HG02763 (cell line): Measurements from ENCODE around the gene C16orf96.

Source experiments
- ATAC-seq: cut with Tn5 transposase; IDR thresholded peaks from one replicate; pipeline ENCODE4 v1.9.1; 2021; ENCODE audit warnings: mild to moderate bottlenecking, moderate library complexity; ENCODE audit not compliant: unreplicated experiment

The C16orf96 gene

DNA sequence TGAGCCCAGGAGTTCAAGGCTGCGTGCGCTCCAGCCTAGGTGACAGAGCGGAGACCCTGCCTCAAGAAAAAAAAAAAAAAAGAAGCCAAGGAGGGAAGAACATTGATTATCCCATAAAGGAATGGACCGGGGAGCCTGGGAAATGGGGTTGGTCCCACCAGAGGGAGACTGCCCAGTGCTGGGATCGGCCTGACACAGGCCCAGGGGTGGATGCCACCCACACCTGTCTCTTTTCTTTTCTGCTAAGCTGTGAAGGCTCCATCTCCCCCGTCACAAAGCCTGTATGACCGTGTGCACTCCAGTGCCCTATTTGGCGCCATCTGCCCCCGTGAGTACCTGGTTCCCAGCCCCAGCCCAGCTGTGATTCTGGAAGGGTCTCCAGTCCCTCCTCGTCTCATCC, 42.9 kb downstream of the C16orf96 start:
- ATAC-seq: no peak

DNA sequence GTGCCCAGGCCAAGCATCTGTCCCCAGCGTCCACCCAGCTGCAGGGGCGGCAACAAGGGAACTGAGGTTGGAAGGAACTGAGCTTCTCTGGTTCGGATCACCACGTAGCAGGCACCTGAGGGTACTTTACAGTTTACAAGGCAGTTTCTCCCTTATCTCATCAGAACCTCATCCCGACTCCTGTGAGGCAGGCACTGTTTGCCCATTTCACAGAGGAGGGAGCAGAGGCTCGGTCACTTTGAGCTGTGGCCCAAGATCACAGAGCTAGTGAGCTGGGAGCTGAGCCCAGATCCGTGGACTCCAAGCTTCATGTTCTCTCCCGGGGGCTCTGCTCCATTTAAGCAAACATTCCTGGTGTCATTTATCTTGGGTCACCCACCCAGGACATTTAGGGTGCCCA, 43.4 kb downstream of the C16orf96 start:
- ATAC-seq: no peak

DNA sequence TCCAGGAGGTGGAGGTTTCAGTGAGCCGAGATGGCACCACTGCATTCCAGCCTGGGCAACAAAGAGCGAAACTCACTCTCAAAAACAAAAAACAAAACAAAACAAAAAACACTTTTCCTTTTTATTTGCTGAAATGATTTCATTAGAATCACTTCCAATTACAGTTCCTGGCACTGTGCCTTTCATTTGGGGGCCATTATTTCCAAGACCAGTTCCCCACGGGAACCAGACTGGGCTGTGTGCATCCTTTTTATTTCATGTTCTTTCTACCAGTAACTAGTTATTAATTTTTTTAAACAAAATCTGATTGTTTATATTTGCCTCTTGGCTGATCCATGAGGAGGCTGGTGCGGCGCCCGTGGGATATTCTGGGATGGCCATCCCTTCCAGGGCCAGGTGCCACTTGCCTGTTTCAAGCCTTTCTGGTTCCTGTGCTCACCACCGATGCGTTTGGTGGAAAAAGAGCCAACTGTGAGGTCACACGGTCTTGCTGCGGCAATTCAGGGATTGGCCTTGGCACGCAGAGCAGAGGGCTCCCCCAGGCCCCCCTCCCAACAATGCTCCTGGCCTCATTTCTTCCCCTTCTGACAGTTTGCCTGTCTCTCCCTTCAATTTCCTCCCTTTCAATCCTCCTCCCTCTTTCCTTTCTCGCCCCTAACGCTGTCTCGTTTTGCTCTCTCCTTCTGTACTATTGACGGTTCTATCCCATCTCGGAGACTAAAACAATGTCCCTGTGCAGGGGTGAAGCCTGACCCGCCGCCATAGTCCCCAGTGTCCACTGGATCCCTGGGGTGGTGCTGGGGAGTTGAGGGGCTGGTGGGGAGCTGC, 45.1 kb downstream of the C16orf96 start:
- ATAC-seq: no peak

DNA sequence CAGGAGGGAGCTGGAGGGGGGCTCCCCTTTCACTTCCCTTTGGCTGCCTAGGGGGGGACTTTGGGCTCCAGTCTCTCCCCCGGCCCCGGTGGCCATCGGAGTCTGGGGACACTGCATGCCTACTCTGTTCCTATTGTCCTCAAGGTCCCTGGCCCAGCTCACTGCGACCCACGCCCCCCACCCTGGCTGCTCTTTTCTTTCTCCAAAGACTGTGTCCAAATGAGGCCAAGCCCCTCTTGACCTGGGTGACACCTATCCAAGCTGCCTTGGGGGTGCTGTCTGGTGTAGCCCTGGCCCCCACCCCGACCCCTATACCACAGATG, 45.7 kb downstream of the C16orf96 start:
- no peak for ATAC-seq

DNA sequence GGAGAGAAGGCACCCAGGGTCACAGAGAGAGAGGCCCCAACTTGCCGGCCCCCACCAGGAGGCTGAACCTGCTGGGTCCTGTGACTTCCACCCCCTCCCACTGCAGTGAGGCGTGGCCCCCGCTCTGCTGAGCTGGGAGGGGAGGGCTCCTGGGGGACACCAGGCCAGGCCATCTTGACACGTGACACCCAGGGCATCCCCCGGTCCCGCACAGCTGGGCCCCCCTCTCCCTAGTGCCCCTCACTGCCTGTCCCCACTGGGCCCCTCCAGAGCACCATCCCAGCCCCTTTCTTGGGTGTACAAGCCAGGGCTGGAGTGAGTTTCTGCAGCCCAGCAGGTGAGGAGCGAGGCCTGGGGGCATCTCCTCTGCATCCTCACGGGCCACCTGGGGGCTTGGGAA, 46.2 kb downstream of the C16orf96 start:
- ATAC-seq: no peak

DNA sequence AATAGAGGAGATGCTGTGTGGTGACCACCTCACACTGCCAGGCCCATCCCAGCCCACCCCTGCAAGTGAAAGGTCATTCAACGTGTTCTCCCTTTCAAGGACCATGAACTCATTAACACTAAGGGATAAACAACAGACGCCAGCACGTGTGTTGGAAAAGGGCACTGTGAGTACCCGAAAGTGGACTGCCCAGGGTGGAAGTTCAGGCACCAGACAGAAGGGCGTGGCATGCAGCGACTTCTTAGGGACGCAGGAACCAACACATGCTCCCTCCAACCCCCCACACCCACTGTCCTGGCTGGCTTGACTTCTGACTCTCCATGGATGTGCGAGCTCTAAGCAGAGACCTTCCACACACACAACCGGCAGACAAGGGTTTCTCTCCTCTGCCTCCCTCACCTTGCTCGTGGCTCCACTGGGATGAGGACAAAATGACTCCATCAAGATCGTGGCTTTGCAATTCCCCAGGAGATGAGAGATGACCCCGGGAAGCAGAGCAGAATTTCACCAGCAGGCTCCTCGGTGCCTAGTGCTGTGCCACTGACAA, 47.6 kb downstream of the C16orf96 start:
- ATAC-seq: no peak

DNA sequence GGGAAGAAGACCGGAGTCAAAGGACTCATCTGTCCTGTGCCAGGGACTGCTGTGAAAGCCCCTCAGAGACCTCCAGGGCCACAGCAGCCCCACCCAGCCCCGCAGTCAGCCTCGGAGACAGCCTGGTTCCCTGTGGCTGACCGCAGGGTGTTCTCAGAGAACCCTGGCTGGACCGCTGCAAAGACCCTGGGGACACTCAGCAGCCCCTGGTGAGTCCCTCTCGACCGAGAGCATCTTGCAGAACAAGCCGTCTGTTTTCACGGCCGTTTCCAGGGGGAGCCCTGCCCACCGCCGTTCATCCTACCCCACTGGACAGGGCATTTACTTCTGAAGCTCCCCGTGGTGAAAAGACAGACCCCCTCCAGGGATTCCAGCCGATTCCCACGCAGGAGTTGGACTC, 48.3 kb downstream of the C16orf96 start:
- ATAC-seq: no peak

DNA sequence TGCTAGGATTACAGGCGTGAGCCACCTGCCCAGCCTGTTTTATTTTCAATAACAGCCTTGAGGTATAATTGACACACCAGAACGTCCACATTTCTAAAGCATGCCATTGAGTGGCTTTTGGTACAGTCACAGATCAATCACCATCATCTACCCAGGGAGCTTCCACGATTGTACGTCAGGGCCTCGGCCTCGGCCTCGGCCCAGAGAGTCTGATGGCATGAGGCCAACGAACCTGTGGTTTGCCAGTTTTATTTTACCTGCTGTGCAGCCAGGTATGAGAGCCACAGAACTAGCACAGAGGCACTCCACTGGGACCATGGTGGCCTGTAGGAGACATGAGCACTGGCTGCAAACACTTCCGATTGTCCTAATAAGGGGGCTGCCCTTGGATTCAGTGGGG, 50.2 kb downstream of the C16orf96 start:
- no peak for ATAC-seq

DNA sequence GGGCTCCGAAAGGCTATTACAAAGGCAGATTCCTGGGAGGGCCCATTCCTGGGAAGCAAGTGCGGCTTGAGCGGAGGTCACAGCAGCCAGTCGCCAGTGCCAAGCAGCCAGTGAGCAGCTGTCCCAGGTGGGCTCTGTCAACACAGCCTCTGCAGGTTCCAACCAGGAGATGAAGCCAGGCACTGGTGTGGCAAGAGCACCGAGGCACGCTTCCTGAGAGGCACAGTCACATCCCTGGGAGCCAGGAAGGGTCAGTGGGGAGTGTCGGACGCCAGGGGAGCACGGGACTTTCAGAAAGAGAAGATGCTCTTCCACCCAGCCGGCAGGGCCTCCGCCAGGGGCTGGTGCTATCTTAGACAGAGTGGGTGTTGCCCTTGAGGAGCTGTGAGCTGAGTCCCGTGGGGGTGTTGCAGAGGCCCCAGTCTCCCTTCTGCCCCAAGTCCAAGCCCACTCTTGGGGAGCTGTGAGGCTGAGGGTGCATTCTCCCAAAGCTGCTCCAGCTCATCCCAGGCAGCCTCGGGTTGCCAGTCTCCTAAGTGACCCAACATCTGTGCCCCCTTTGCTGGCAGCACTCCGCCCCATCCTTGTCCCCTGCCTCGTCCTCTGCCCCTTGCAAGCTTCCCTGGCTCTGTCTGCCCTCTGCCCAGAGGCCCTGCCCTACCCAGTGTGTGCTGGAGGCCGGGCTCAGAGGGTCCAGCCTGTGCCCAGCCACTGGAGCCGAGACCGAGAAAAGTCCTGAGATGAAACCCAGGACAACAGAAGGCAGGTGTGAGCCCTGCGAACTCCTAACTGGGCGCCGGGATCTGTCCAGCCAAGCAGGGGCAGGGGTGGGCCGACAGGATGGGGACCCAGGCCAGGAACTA, 51.9 kb downstream of the C16orf96 start:
- no peak for ATAC-seq

DNA sequence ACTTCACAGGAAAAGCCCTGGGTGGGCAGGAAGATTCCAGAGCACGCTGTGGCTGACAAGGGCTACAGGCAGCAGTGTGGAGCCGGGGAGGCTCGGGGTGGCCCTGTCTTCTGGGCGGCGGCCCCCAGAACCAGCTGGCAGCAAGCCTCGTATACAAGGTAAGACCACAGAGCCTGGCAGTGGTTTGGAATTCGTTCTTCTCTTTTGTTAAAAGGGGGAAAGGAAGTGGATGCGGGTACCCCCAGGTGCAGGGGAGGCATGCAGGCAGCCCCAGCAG, 52.5 kb downstream of the C16orf96 start:
- ATAC-seq: no peak

DNA sequence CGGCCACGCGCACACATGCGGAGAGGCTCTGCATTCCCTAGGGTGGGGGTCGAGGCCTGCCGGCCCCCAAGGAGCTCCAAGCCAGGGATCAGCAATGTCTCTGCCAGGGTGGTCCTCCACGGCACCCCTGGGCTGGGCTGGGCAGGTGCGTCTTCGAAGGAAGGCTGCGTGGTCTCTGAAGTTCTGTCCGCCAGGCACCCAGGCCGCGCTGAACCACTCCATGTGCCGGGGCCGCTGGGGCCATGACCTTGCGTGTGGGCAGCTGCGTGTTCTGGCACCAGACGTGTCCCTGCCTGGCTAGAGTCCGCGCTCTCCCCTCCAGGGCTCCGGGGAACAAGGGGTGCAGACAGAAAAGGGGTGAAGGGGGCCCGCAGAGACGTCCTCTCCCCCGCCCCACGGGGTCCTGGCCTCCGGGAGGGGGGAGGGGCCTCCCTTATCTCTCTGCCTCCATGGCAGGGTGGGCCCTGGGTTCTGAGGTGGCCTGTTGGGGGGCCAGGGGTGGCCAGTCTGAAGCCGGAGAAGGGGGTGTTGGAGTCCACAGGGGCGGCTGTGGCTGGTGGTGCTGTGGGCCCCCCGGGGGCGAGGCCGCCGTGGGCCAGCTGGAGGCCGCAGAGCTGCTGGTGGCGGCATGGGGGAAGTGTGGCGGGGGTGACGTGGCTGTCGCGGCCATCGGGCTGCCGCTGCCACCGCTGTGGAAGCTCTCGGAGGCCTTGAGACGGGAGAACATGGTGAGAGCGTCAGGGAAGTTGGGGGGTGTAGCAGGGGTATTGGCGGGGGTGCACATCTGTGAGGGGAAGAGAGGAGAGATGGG, 53.3 kb downstream of the C16orf96 start:
- ATAC-seq: no peak

DNA sequence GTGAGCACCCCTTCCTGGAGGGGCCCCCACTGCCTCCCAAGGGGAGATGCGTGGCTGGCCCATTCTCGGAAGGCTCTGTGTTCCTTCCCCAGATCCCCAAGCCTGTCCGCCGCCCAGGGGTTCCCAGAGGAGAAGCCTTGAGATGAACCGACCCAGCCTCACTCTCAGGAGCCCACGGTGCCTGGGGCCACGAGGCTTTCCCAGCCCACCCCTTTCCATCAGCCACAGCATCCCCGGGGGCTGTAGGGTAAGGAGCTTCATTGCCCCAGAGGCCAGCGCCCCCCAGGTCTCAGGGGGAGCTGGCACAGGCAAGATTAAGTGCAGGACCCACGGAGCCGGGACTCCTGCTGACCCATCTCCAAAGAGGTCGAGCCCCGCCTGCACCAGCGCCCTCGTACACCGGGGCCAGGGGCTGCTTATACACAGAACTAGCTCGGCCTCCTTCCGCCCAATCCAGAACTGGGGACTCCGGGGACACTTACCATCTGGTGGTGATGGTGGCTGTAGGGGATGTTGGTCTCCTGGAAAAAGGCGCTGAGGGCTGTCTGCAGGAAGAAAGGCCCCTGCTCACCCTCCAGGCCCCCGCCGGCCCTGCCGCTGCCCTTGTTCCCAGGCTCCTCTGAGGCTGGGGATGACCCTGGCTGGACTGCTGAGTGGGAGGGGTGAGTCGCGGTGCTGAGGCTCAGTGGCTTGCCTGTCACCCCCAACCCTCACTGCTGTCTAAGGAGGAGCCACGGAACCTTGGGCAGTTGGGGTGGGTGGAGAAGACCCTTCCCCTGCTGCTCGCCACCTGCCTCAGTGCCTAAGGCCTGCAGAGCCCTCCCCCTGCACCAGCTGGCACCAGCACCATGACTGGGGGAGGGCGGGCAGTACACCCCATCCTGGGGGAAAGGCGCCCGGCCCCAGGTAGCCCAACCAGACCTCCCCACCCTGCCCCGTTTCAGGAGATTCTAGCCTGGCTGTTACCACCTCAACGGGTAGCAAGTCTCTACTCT, 54.2 kb downstream of the C16orf96 start:
- ATAC-seq: no peak

DNA sequence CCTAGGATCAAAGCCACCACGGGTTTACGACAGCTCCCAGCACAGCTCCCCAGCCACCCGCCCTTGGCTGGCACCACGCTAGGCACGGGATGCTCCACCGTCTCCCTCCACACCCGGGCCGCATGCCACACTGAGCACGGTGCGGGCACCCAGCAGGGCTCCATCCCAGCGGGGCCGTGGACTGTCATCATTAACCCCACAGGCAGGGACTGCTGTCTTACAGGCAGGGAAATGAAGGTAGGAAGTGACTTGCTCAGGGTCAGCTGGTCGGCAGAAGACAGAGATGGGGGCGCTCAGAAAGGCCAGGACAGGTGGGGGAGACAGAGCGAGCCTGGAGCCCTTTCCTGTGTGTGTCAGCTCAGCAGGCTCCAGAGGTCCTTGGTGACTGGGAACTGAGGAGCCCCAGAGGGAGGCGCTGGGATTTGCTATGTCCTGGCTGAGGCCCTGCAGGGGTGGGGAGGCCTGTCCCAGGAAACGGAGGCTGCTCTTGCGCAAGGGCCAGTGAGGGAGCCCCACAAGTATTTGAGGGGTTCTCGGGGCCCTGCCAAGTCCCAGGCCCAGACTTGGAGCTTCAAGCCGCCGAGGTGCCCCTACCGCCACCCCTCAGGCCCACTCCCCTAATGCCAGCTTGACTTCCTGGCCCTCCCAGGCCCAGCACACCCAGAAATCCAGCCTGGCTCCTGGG, 55.3 kb downstream of the C16orf96 start:
- no peak for ATAC-seq

DNA sequence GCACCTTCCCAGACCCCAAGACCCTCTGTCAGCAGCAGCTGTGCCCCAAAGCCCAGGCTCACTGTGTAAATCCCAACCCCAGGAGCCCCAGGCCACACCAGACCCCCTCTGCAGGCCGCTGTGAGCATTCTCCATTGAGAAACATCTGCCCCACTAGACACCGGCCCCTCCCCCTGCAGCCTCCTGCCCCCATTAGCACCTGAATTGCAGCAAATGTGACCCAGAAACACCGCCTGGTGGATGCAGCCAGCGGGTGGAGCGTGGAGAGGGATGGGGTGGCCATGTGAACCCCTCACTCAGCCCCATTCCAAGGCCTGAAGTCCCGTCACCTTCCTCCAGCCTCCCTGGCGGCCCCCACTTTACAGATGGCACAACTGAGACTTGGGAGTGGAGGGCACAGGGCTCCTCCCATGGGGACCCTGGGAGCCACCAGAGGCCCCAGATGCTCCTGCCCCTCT, 56.4 kb downstream of the C16orf96 start:
- no peak for ATAC-seq

DNA sequence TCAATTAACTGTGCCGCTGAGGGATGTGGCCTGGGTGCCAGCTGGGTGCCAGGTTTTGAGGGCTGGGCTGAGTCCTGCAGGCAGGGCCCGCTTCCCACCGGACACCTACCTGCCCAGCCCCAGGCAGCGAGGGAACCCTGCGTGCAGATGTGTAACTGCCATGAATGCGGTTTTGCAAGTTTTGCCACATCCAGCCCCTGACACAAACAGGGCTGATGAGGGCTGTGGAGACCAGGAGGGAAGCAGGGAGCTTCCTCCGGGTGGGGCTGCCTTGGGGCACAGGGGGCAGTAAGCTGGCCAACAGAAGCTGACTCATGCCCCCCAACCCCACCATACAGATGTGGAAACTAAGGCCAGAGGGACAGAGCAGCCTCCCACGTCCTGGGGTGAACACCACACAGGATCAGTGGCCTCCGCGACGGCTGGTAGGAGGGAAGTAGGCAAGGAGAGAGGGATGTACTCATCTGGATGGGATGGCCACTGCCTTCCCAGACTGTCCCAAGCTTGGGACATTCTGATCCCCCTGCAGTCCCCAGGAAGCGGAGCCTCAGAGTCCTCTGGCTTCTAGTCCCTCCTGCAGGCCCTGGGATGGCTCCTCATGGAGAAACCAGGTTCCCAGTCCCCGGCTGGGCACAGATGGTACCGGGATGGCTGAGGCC, 57.0 kb downstream of the C16orf96 start:
- ATAC-seq: no peak

DNA sequence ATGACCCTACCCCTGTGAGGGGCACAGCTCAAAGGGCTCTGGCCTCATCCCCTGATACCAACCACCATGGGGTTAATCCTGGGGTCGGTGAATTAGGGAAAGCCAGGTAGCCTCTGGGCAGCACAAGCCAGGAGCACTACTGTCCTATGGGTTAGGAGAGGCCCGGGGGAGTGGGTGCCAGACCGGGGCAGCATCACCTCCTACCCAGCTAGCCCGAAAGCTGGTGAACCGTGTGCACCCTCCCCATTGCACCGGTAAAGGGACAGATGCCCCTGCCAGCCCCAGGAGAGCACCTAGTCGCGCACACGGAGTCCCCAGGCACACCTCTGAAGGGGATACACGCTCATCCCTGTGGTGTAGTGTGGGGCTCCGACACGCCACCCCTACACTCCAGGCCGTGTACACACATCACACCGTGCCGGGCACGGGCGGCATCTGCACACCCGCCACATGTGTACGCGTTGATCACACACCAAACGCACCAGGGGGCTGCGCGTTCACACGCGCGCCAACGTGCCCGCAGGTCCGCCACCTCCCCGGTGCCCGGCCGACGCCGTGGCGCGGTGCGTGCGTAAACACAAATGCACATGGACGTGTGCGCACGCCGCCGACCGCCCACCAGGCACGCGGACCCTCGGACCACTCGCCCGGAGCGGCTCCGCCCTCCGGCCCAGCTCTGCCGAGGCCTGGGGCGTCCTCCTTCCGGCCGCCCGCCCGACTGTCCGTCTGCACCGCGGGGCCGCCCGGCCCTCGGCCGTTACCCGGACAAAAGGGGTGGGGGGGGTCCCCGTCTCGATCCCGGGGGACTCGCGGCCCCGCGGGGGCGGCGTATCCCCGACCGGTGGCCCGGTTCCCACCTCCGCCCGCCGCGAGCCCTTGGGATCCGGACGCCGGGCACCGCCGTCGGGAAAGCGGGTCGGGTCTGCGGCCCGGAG, 57.8 kb downstream of the C16orf96 start:
- no peak for ATAC-seq

DNA sequence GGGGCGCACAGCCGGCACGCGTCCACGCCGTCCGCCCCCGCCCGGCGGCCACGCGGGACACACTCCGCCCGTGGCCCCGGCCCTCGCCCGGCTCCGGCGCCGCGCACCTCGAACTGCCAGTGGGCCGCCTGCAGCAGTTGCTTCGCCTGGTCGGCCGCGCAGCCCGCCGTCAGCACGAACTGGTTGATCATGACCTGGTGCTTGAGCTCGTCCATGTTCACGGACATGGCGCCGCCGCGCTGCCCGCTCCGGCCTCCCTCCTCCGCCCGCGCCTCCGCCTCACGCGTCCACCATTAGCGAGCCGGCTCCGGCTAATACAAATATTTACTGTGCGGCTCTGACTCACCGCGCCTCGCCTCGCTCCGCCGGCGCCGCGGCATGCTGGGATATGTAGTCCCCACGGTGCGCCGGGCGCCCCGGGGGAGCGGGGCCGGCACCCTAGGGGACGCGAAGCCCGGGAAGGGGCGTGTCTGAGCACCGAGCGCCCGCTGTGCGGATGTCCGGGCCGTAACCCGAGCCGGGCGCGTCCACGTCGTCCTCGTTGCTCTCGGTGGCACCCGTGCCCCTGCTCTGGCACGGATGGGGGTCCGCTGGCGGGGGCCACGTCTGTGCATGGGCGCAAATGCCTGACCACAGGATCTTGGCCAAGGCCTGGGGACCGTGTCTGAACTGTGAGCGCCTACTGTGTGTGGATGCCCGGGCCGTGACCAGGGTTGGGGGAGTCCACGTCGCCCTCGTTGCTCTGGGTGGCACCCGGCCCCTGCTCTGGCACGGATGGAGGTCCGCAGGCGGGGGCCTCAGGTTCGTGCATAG, 58.6 kb downstream of the C16orf96 start, which contains the start of gene UBALD1:
TSS of gene UBALD1 (minus strand) at position 318 of the 813 bp plus-strand sequence. CDS start at position 227, 91 bp downstream.
- peak; percentile 54 for ATAC-seq
